HepG2 (cell line): ENCODE measurements around the gene TLE1. TPM values are rescaled to one million over a fixed set of nuclear protein-coding genes. Genes with fewer than 3 reads are reported as not detected.

Experiments
- ATAC-seq: fragments of 200-7000 bp; cut with Tn5 transposase; 3 replicates; pipeline ENCODE4 v1.9.1; 2020; ENCODE audit warnings: mild to moderate bottlenecking, moderate library complexity
- BruUV-seq: library from RNA; stranded (reverse); fragments of 400-500 nt; replicated peaks from 2 replicates; lab custom pipeline; 2021; lab: Mats Ljungman, UMichigan
- CTCF ChIA-PET: fragments of 300-600 bp; formaldehyde crosslinking; extraction: SDS; loops from one replicate; lab custom pipeline; 2021; ENCODE audit warnings: low total read pairs, inconsistent platforms, low intra/inter-chr PET ratio; lab: Yijun Ruan, JAX
- POLR2A ChIA-PET: fragments of 350-600 bp; sonication (Branson Sonifier 250); formaldehyde crosslinking; loops from one replicate; lab custom pipeline; 2020; ENCODE audit warnings: antibody characterized with exemption, inconsistent platforms; lab: Yijun Ruan, JAX
- DNase-seq: peaks from one replicate; pipeline ENCODE4 v3.0.0-alpha.2; 2015; ENCODE audit warnings: low spot score
- FAIRE-seq: peaks from 3 replicates; lab custom pipeline; 2011; peaks lifted over from hg19 to GRCh38; lab: Jason Lieb, UNC
- H2AFZ ChIP-seq: one replicate; pipeline ENCODE4 v1.6.1; 2011; ENCODE audit warnings: low read length, inconsistent platforms
- H3K27ac ChIP-seq: fragments of 300-600 bp; 3 replicates; pipeline ENCODE4 v1.8.0; 2011; ENCODE audit warnings: mixed run types, mild to moderate bottlenecking, mixed read lengths, low read length, inconsistent platforms; ENCODE audit not compliant: insufficient read depth; ENCODE audit errors: extremely low read length
- H3K27me3 ChIP-seq, 2 experiments: fragments of 200-600 bp in 1 of 2; 2 replicates in 1 of 2; 3 replicates in 1 of 2; pipeline versions ENCODE4 v1.6.0 to v1.8.0; 2011; ENCODE audit warnings: low read length in 2 of 2, mild to moderate bottlenecking in 2 of 2, moderate library complexity in 2 of 2, inconsistent platforms in 1 of 2; ENCODE audit not compliant: insufficient read depth in 2 of 2, control insufficient read depth in 1 of 2
- H3K36me3 ChIP-seq, 2 experiments: fragments of 200-600 bp in 1 of 2; replicated peaks in 1 of 2; 2 replicates in 1 of 2; 3 replicates in 1 of 2; pipeline versions ENCODE4 v1.5.1 to v1.8.0; 2011; ENCODE audit warnings: low read length in 2 of 2, inconsistent platforms in 1 of 2; ENCODE audit not compliant: insufficient read depth in 2 of 2, control insufficient read depth in 1 of 2
- H3K4me1 ChIP-seq: 2 replicates; pipeline ENCODE4 v1.5.1; 2012; ENCODE audit warnings: low read length, inconsistent platforms; ENCODE audit not compliant: insufficient read depth
- H3K4me2 ChIP-seq: 2 replicates; pipeline ENCODE4 v1.6.0; 2011; ENCODE audit warnings: low read depth, low read length, inconsistent platforms
- H3K4me3 ChIP-seq, 3 experiments: fragments of 200-600 bp in 1 of 3; sonication (generic), shearing (Covaris generic) in 1 of 3; replicated peaks in 1 of 3; 2 replicates each; pipeline ENCODE4 v1.5.1; 2011 to 2016; ENCODE audit warnings: low read length in 3 of 3, inconsistent platforms in 2 of 3, low read depth in 2 of 3, mild to moderate bottlenecking in 2 of 3, control low read depth in 1 of 3, mixed read lengths in 1 of 3; ENCODE audit not compliant: insufficient read depth in 1 of 3
- H3K79me2 ChIP-seq: one replicate; pipeline ENCODE4 v1.6.1; 2011; ENCODE audit warnings: low read length, inconsistent platforms; ENCODE audit not compliant: insufficient read depth
- H3K9ac ChIP-seq: 2 replicates; pipeline ENCODE4 v1.6.0; 2011; ENCODE audit warnings: mild to moderate bottlenecking, low read depth, low read length, inconsistent platforms; ENCODE audit not compliant: insufficient read depth
- H3K9me3 ChIP-seq: 2 replicates; pipeline ENCODE4 v1.5.1; 2012; ENCODE audit warnings: mild to moderate bottlenecking, low read length
- H4K20me1 ChIP-seq: 2 replicates; pipeline ENCODE4 v1.6.0; 2011; ENCODE audit warnings: inconsistent platforms, mild to moderate bottlenecking, low read length, moderate library complexity; ENCODE audit not compliant: insufficient read depth
- ARHGAP35 ChIP-seq: sonication (generic); formaldehyde crosslinking; IDR thresholded peaks from 2 replicates; pipeline ENCODE4 v1.9.0; 2022; ENCODE audit warnings: mild to moderate bottlenecking, inconsistent platforms, moderate library complexity, missing genetic modification reagents, borderline replicate concordance
- CC2D1A ChIP-seq: sonication (generic); formaldehyde crosslinking; IDR thresholded peaks from 2 replicates; pipeline ENCODE4 v1.8.1; 2023; ENCODE audit warnings: mild to moderate bottlenecking, missing genetic modification reagents
- CEBPB ChIP-seq: IDR thresholded peaks from 2 replicates; pipeline ENCODE4 v1.6.1; 2011; ENCODE audit warnings: low read depth, low read length, improper control_type of control experiment, borderline replicate concordance
- CENPT ChIP-seq: sonication (generic); formaldehyde crosslinking; IDR thresholded peaks from 2 replicates; pipeline ENCODE4 v1.8.0; 2022; ENCODE audit warnings: low read depth, mild to moderate bottlenecking, moderate library complexity, missing genetic modification reagents
- GATAD1 ChIP-seq: IDR thresholded peaks from 2 replicates; pipeline ENCODE4 v1.6.1; 2016; ENCODE audit warnings: missing genetic modification reagents, missing compliant biosample characterization
- HMG20A ChIP-seq: IDR thresholded peaks from 2 replicates; pipeline ENCODE4 v1.6.1; 2016; ENCODE audit warnings: borderline replicate concordance
- HOXA5 ChIP-seq: sonication (generic); formaldehyde crosslinking; IDR thresholded peaks from 2 replicates; pipeline ENCODE4 v1.4.0; 2020; ENCODE audit warnings: missing genetic modification reagents
- KAT8 ChIP-seq: IDR thresholded peaks from 2 replicates; pipeline ENCODE4 v1.6.1; 2016; ENCODE audit warnings: missing genetic modification reagents, missing compliant biosample characterization
- KDM1A ChIP-seq: IDR thresholded peaks from 2 replicates; pipeline ENCODE4 v1.6.1; 2016; ENCODE audit warnings: missing compliant biosample characterization
- LCORL ChIP-seq, 2 experiments: fragments of 450-650 bp in 1 of 2; sonication (generic) in 1 of 2; formaldehyde crosslinking in 1 of 2; IDR thresholded peaks; 2 replicates each; pipeline versions ENCODE4 v1.5.0 to v1.6.1; 2017 to 2020; ENCODE audit warnings: antibody characterized with exemption in 1 of 2, missing genetic modification reagents in 1 of 2
- NFE2L2 ChIP-seq: fragments of 150-350 bp; IDR thresholded peaks from 2 replicates; pipeline ENCODE4 v1.6.1; 2014; ENCODE audit warnings: low read length
- NR2F6 ChIP-seq, 2 experiments: IDR thresholded peaks; 2 replicates each; pipeline ENCODE4 v1.6.1; 2016; ENCODE audit warnings: antibody characterized with exemption in 1 of 2, mild to moderate bottlenecking in 1 of 2
- PITX1 ChIP-seq: sonication (generic); formaldehyde crosslinking; IDR thresholded peaks from 2 replicates; pipeline ENCODE4 v1.5.1; 2020; ENCODE audit warnings: mild to moderate bottlenecking, missing genetic modification reagents
- POGZ ChIP-seq: sonication (generic); formaldehyde crosslinking; IDR thresholded peaks from 2 replicates; pipeline ENCODE4 v1.4.0; 2020; ENCODE audit warnings: mild to moderate bottlenecking, missing genetic modification reagents
- PRPF4 ChIP-seq: fragments of 200-400 bp; formaldehyde crosslinking; IDR thresholded peaks from 2 replicates; pipeline ENCODE4 v1.6.1; 2016; ENCODE audit warnings: low read length, low read depth; ENCODE audit not compliant: poor library complexity, severe bottlenecking
- U2AF1 ChIP-seq: fragments of 200-400 bp; formaldehyde crosslinking; optimal IDR thresholded peaks from 2 replicates; pipeline ENCODE3; 2017; ENCODE audit warnings: mild to moderate bottlenecking, low read depth, low read length
- ZNF136 ChIP-seq: sonication (generic); formaldehyde crosslinking; IDR thresholded peaks from 2 replicates; pipeline ENCODE4 v1.8.1; 2022; ENCODE audit warnings: low read depth, mild to moderate bottlenecking, moderate library complexity, missing genetic modification reagents
- ZNF441 ChIP-seq: sonication (generic); formaldehyde crosslinking; IDR thresholded peaks from 2 replicates; pipeline ENCODE4 v1.7.0; 2021; ENCODE audit warnings: missing genetic modification reagents, borderline replicate concordance
- WGBS: methylation state at CpG from one replicate; pipeline ENCODE4 v1.1.6; 2017; ENCODE audit warnings: low lambda C conversion rate; 5-methylcytosine and 5-hydroxymethylcytosine counted together
- in situ Hi-C: cut with HindIII; loops from 2 replicates; pipeline ENCODE4 v1.10.0; 2017; ENCODE audit warnings: low pct_unique_long_range_greater_than_20kb; ENCODE audit not compliant: extremely low pct_ligation_motif_present
- intact Hi-C: fragments of 100-400 bp; cut with micrococcal nuclease; formaldehyde crosslinking; loops from one replicate; pipeline ENCODE4 v1.10.0; 2022; ENCODE audit not compliant: unreplicated experiment
- polyA plus RNA-seq, 8 experiments: library from polyadenylated mRNA; depleted of rRNA in 3 of 8; stranded (reverse) in 7 of 8; unstranded in 1 of 8; fragments of >200 nt; fragmentation: Illumina TruSeq in 4 of 8; extraction: Trizol in 4 of 8; gene quantifications; 2 replicates each; pipeline versions ENCODE4 v1.2.1 to v1.2.3, GENCODE V29; 2011 to 2016; ENCODE audit warnings: low read depth in 4 of 8, missing spikeins in 1 of 8, mixed read lengths in 1 of 8; ENCODE audit not compliant: insufficient read depth in 1 of 8
- total RNA-seq, 5 experiments: library from RNA; depleted of rRNA; stranded (reverse); fragments of >200 nt; fragmentation: Illumina TruSeq; extraction: Trizol; gene quantifications; 2 replicates each; pipeline ENCODE4 v1.2.3, GENCODE V29; 2016; ENCODE audit warnings: low read depth in 1 of 5
- TF ChIP-seq, protein P1 (sequence below): fragments of 450-650 bp; IDR thresholded peaks from 2 replicates; pipeline ENCODE4 v1.6.1; 2016
- TF ChIP-seq, protein P2 (sequence below): conservative IDR thresholded peaks from 2 replicates; pipeline ENCODE4 v1.6.1; 2018; ENCODE audit warnings: missing genetic modification reagents
- TF ChIP-seq, protein P3 (sequence below): sonication (generic); formaldehyde crosslinking; IDR thresholded peaks from 2 replicates; pipeline ENCODE4 v1.8.0; 2022; ENCODE audit warnings: mild to moderate bottlenecking, missing genetic modification reagents; ENCODE audit not compliant: insufficient replicate concordance
- TF ChIP-seq, protein P4 (sequence below): sonication (generic); formaldehyde crosslinking; IDR thresholded peaks from 2 replicates; pipeline ENCODE4 v1.8.1; 2023; ENCODE audit warnings: mild to moderate bottlenecking, missing genetic modification reagents, borderline replicate concordance

Gene TLE1
- total and polyA plus RNA-seq, 2 of the 13 experiments (the other 11 are each of a cell fraction or from before 2014, with no cell fraction given): 35.9 to 109 TPM

DNA sequence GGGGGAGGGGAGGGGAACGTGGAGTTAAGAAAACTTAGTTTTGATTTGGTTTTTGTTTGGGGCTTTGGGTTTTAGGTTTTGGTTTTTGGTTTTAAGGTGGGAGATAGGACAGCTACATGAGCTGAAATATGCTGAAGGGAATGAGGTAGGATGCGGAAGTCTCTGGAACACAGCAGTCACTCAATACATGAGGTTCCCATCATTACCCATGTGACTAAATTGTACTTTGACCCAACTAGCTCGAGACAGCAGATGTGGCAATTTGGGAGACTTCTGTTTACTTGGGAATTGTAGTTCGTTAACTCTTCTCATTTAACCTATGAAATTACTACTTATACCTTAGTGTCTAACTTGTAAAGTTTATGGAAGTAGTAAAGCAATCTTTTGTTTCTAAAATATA, 124.2 kb downstream of the TLE1 start:
- no peak for FAIRE-seq
- Histone ChIP-seq H3K9me3 (no peaks in the 10 kb centered on the region), H3K9ac (no peak overlapping the region), H3K79me2 (no peaks in the 10 kb centered on the region), H3K27ac (no peak overlapping the region), H3K4me1 (peaks cover 37% of the 10 kb centered on the region), H3K27me3 (no peaks in the 10 kb centered on the region), H3K4me3 (no peak overlapping the region), H4K20me1 (no peaks in the 10 kb centered on the region), H3K4me2 (no peak overlapping the region), H2AFZ (no peak overlapping the region), H3K36me3 (no peaks in the 10 kb centered on the region)
- CTCF ChIA-PET: no interaction called here
- WGBS: 46% methylated on average over 4 of the region's 4 CpGs
- ATAC-seq: no peak
- POLR2A ChIA-PET: interaction anchor here (1.3 kb wide), 1 partner anchor 23 kb away, joined by 4 read pairs; no protein-coding TSS in a partner anchor
- no TSS peak for BruUV-seq
- DNase-seq: peak; percentile 48
- in situ Hi-C loops (no loop called here), intact Hi-C loops (no loop called here)
- no peak for TF ChIP-seq KDM1A (CRISPR knock-in tag)
- TF ChIP-seq POGZ (CRISPR knock-in tag): 0 out of 2 replicates have a peak, but pooled peaks have one; percentile 26
- TF ChIP-seq HOXA5 (CRISPR knock-in tag): no peak
- TF ChIP-seq U2AF1: no peak
- TF ChIP-seq PRPF4: no peak
- no peak for TF ChIP-seq ZNF136 (CRISPR knock-in tag)
- TF ChIP-seq, protein P1, sequence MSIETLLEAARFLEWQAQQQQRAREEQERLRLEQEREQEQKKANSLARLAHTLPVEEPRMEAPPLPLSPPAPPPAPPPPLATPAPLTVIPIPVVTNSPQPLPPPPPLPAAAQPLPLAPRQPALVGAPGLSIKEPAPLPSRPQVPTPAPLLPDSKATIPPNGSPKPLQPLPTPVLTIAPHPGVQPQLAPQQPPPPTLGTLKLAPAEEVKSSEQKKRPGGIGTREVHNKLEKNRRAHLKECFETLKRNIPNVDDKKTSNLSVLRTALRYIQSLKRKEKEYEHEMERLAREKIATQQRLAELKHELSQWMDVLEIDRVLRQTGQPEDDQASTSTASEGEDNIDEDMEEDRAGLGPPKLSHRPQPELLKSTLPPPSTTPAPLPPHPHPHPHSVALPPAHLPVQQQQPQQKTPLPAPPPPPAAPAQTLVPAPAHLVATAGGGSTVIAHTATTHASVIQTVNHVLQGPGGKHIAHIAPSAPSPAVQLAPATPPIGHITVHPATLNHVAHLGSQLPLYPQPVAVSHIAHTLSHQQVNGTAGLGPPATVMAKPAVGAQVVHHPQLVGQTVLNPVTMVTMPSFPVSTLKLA: peak; percentile 90
- TF ChIP-seq, protein P2, sequence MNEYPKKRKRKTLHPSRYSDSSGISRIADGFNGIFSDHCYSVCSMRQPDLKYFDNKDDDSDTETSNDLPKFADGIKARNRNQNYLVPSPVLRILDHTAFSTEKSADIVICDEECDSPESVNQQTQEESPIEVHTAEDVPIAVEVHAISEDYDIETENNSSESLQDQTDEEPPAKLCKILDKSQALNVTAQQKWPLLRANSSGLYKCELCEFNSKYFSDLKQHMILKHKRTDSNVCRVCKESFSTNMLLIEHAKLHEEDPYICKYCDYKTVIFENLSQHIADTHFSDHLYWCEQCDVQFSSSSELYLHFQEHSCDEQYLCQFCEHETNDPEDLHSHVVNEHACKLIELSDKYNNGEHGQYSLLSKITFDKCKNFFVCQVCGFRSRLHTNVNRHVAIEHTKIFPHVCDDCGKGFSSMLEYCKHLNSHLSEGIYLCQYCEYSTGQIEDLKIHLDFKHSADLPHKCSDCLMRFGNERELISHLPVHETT (CRISPR knock-in tag): no peak
- TF ChIP-seq NR2F6 (IDR thresholded peaks at IDR 0.05): no peak
- TF ChIP-seq NR2F6 (CRISPR knock-in tag; IDR thresholded peaks at IDR 0.05): no peak
- TF ChIP-seq KAT8 (CRISPR knock-in tag): no peak
- TF ChIP-seq HMG20A: peak; percentile 36; the same call in 1 of the 2 replicates
- TF ChIP-seq CENPT (CRISPR knock-in tag): no peak
- TF ChIP-seq PITX1 (CRISPR knock-in tag): no peak
- TF ChIP-seq CEBPB: peak; percentile 72; the same call in 1 of the 2 replicates
- TF ChIP-seq ZNF441 (CRISPR knock-in tag): no peak
- no peak for TF ChIP-seq LCORL (IDR thresholded peaks at IDR 0.05)
- no peak for TF ChIP-seq LCORL (CRISPR knock-in tag; IDR thresholded peaks at IDR 0.05)
- TF ChIP-seq, protein P3, sequence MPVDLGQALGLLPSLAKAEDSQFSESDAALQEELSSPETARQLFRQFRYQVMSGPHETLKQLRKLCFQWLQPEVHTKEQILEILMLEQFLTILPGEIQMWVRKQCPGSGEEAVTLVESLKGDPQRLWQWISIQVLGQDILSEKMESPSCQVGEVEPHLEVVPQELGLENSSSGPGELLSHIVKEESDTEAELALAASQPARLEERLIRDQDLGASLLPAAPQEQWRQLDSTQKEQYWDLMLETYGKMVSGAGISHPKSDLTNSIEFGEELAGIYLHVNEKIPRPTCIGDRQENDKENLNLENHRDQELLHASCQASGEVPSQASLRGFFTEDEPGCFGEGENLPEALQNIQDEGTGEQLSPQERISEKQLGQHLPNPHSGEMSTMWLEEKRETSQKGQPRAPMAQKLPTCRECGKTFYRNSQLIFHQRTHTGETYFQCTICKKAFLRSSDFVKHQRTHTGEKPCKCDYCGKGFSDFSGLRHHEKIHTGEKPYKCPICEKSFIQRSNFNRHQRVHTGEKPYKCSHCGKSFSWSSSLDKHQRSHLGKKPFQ: no peak
- no peak for TF ChIP-seq GATAD1 (CRISPR knock-in tag)
- TF ChIP-seq ARHGAP35 (CRISPR knock-in tag): no peak
- TF ChIP-seq CC2D1A (CRISPR knock-in tag): no peak
- TF ChIP-seq, protein P4, sequence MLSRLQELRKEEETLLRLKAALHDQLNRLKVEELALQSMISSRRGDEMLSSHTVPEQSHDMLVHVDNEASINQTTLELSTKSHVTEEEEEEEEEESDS (CRISPR knock-in tag): no peak
- TF ChIP-seq NFE2L2: no peak
